HG02973 (cell line): ENCODE measurements around the gene PRPF38B.
"Not testable (repeated sequence)": the region's sequence is repeated elsewhere in the genome, so short reads cannot be mapped to it uniquely, and the experiment has no call there.

Source experiments
- ATAC-seq: cut with Tn5 transposase; IDR thresholded peaks from one replicate; pipeline ENCODE4 v1.9.1; 2021; ENCODE audit warnings: moderate library complexity; ENCODE audit not compliant: unreplicated experiment

PRPF38B gene

GRCh38 chr1:108678706-108679105, 13.4 kb upstream of the PRPF38B start:
- ATAC-seq = no peak

- no peak for ATAC-seq
Observed at GRCh38 chr1:108679586-108680213, 12.4 kb upstream of the PRPF38B start.

- ATAC-seq = not testable (repeated sequence)
Observed at GRCh38 chr1:108681701-108682100, 10.4 kb upstream of the PRPF38B start.

GRCh38 chr1:108685529-108685928, 6.6 kb upstream of the PRPF38B start:
- ATAC-seq = no peak

- ATAC-seq = no peak
Observed at GRCh38 chr1:108686614-108687313, 5.3 kb upstream of the PRPF38B start.

- ATAC-seq = peak; percentile 3
Observed at GRCh38 chr1:108691128-108691941, 775 bp upstream of the PRPF38B start.

- ATAC-seq = peak; percentile 68
Observed at GRCh38 chr1:108692724-108693655, 880 bp downstream of the PRPF38B start.

- ATAC-seq = no peak
Observed at GRCh38 chr1:108695535-108695934, 3.4 kb downstream of the PRPF38B start.

- ATAC-seq = no peak
Observed at GRCh38 chr1:108699375-108700332, 7.5 kb downstream of the PRPF38B start.

GRCh38 chr1:108701176-108701849, 9.2 kb downstream of the PRPF38B start:
- no peak for ATAC-seq

- ATAC-seq = not testable (repeated sequence)
Observed at GRCh38 chr1:108702109-108702508, 10.0 kb downstream of the PRPF38B start.

- ATAC-seq = peak; percentile 28
Observed at GRCh38 chr1:108703939-108704338, 11.8 kb downstream of the PRPF38B start.

GRCh38 chr1:108704496-108704895, 12.4 kb downstream of the PRPF38B start:
- ATAC-seq = no peak

- ATAC-seq = no peak
Observed at GRCh38 chr1:108706643-108707042, 14.5 kb downstream of the PRPF38B start.

- ATAC-seq = no peak
Observed at GRCh38 chr1:108708691-108709660, 16.9 kb downstream of the PRPF38B start.

- no peak for ATAC-seq
Observed at GRCh38 chr1:108712606-108713150, 20.6 kb downstream of the PRPF38B start, which contains the start of gene FNDC7. FNDC7 (plus strand) TSS chr1:108712908; CDS start chr1:108712934, 26 bp downstream.

GRCh38 chr1:108715932-108716331, 23.8 kb downstream of the PRPF38B start:
- ATAC-seq = no peak
